HEK293 (cell line): Measurements from ENCODE around the gene PHF19.
A peak's percentile ranks its signal among the peaks of the same experiment; 100 is the strongest.

Source experiments
- CTCF ChIA-PET: fragments of 350-600 bp; formaldehyde crosslinking; extraction: SDS; loops from one replicate; lab custom pipeline; 2021; ENCODE audit warnings: antibody characterized with exemption; lab: Yijun Ruan, JAX
- POLR2A ChIA-PET: fragments of 300-600 bp; formaldehyde crosslinking; extraction: SDS; loops from one replicate; lab custom pipeline; 2020; ENCODE audit warnings: antibody characterized with exemption, inconsistent platforms; lab: Yijun Ruan, JAX
- H3K27ac ChIP-seq: fragments of 200-500 bp; sonication (Bioruptor generic); 2 replicates; pipeline ENCODE4 v1.5.1; 2014; ENCODE audit warnings: low read depth, low read length, control low read depth, inconsistent platforms; ENCODE audit errors: extremely low read depth
- H3K36me3 ChIP-seq, 2 experiments: fragments of 200-500 bp in 1 of 2; sonication (Bioruptor generic) in 1 of 2; 1 replicate in 1 of 2; 2 replicates in 1 of 2; pipeline ENCODE4 v1.5.1; 2014 to 2017; ENCODE audit warnings: inconsistent platforms in 2 of 2, low read length in 2 of 2; ENCODE audit not compliant: control insufficient read depth in 2 of 2, insufficient read depth in 1 of 2
- H3K4me1 ChIP-seq: fragments of 200-500 bp; sonication (Bioruptor generic); 2 replicates; pipeline ENCODE4 v1.5.1; 2014; ENCODE audit warnings: mild to moderate bottlenecking, low read length, inconsistent platforms; ENCODE audit not compliant: control insufficient read depth, insufficient read depth
- H3K4me3 ChIP-seq: 2 replicates; pipeline ENCODE4 v1.5.1; 2011; ENCODE audit warnings: low read depth, mild to moderate bottlenecking, control low read depth, low read length, moderate library complexity
- H3K9me3 ChIP-seq: fragments of 200-500 bp; sonication (Bioruptor generic); 2 replicates; pipeline ENCODE4 v1.5.1; 2014; ENCODE audit warnings: low read depth, low read length, inconsistent platforms; ENCODE audit not compliant: control insufficient read depth, insufficient read depth
- KLF1 ChIP-seq: fragments of 450-650 bp; formaldehyde crosslinking; IDR thresholded peaks from 2 replicates; pipeline ENCODE4 v1.5.1; 2016; ENCODE audit warnings: missing biosample characterization, missing genetic modification characterization
- KLF10 ChIP-seq: fragments of 450-650 bp; IDR thresholded peaks from 2 replicates; pipeline ENCODE4 v1.5.1; 2018; ENCODE audit warnings: missing biosample characterization, mild to moderate bottlenecking, missing genetic modification characterization
- KLF8 ChIP-seq: fragments of 450-650 bp; formaldehyde crosslinking; IDR thresholded peaks from 2 replicates; pipeline ENCODE4 v1.5.1; 2016; ENCODE audit warnings: missing biosample characterization, missing genetic modification characterization
- KLF9 ChIP-seq: fragments of 450-650 bp; formaldehyde crosslinking; IDR thresholded peaks from 2 replicates; pipeline ENCODE4 v1.5.1; 2016; ENCODE audit warnings: missing biosample characterization, missing genetic modification characterization, low read depth
- RBAK ChIP-seq: fragments of 450-650 bp; formaldehyde crosslinking; IDR thresholded peaks from 2 replicates; pipeline ENCODE4 v1.5.1; 2016; ENCODE audit warnings: missing biosample characterization, missing genetic modification characterization
- YY2 ChIP-seq: fragments of 450-650 bp; formaldehyde crosslinking; IDR thresholded peaks from 2 replicates; pipeline ENCODE4 v1.5.1; 2016; ENCODE audit warnings: missing biosample characterization, missing genetic modification characterization
- ZFP41 ChIP-seq: fragments of 450-650 bp; formaldehyde crosslinking; IDR thresholded peaks from 2 replicates; pipeline ENCODE4 v1.5.1; 2016; ENCODE audit warnings: missing biosample characterization, missing genetic modification characterization, borderline replicate concordance
- ZNF169 ChIP-seq: fragments of 450-650 bp; formaldehyde crosslinking; IDR thresholded peaks from 2 replicates; pipeline ENCODE4 v1.5.1; 2016; ENCODE audit warnings: missing biosample characterization, missing genetic modification characterization
- ZNF23 ChIP-seq: fragments of 450-650 bp; formaldehyde crosslinking; IDR thresholded peaks from 2 replicates; pipeline ENCODE4 v1.5.1; 2016; ENCODE audit warnings: missing biosample characterization, missing genetic modification characterization, borderline replicate concordance
- ZNF302 ChIP-seq: fragments of 450-650 bp; formaldehyde crosslinking; IDR thresholded peaks from 2 replicates; pipeline ENCODE4 v1.5.1; 2016; ENCODE audit warnings: missing biosample characterization, missing genetic modification characterization, low read depth
- ZNF335 ChIP-seq: fragments of 450-650 bp; formaldehyde crosslinking; conservative IDR thresholded peaks from 2 replicates; pipeline ENCODE4 v1.5.1; 2016; ENCODE audit warnings: missing biosample characterization, missing genetic modification characterization
- ZNF366 ChIP-seq: fragments of 450-650 bp; formaldehyde crosslinking; conservative IDR thresholded peaks from 2 replicates; pipeline ENCODE4 v1.5.1; 2016; ENCODE audit warnings: missing biosample characterization, missing genetic modification characterization
- ZNF449 ChIP-seq: fragments of 450-650 bp; formaldehyde crosslinking; IDR thresholded peaks from 2 replicates; pipeline ENCODE4 v1.5.1; 2017; ENCODE audit warnings: missing biosample characterization, mild to moderate bottlenecking, missing genetic modification characterization, moderate library complexity
- ZNF555 ChIP-seq: fragments of 450-650 bp; formaldehyde crosslinking; conservative IDR thresholded peaks from 2 replicates; pipeline ENCODE4 v1.5.1; 2017; ENCODE audit warnings: missing biosample characterization, mild to moderate bottlenecking, missing genetic modification characterization, inconsistent platforms
- ZNF596 ChIP-seq: fragments of 450-650 bp; IDR thresholded peaks from 2 replicates; pipeline ENCODE4 v1.5.0; 2018; ENCODE audit warnings: missing biosample characterization, mild to moderate bottlenecking, missing genetic modification characterization, moderate library complexity
- ZNF624 ChIP-seq: fragments of 450-650 bp; formaldehyde crosslinking; IDR thresholded peaks from 2 replicates; pipeline ENCODE4 v1.5.1; 2017; ENCODE audit warnings: missing biosample characterization, missing genetic modification characterization
- ZNF658 ChIP-seq: fragments of 450-650 bp; formaldehyde crosslinking; IDR thresholded peaks from 2 replicates; pipeline ENCODE4; 2016; ENCODE audit warnings: missing biosample characterization, missing genetic modification characterization
- ZNF837 ChIP-seq: fragments of 450-650 bp; formaldehyde crosslinking; IDR thresholded peaks from 2 replicates; pipeline ENCODE4 v1.5.1; 2016; ENCODE audit warnings: missing biosample characterization, missing genetic modification characterization
- TF ChIP-seq, protein P1 (sequence below): fragments of 450-650 bp; formaldehyde crosslinking; IDR thresholded peaks from 2 replicates; pipeline ENCODE4 v1.5.1; 2016; ENCODE audit warnings: missing biosample characterization, missing genetic modification characterization
- TF ChIP-seq, protein P2 (sequence below): fragments of 450-650 bp; formaldehyde crosslinking; conservative IDR thresholded peaks from 2 replicates; pipeline ENCODE4 v1.5.1; 2016; ENCODE audit warnings: low read depth, missing biosample characterization, missing genetic modification characterization

Gene PHF19

GRCh38 chr9:120890320-120891244 lies 13.6 kb upstream of the PHF19 start:
- POLR2A ChIA-PET, result interaction anchor here (0.7 kb wide), 1 partner anchor 13 kb away, joined by 3 read pairs; no protein-coding TSS in a partner anchor

GRCh38 chr9:120889606-120890271 lies 12.8 kb upstream of the PHF19 start:
- Histone ChIP-seq H3K9me3 (no peaks in the 10 kb centered on the region), H3K36me3 (no peaks in the 10 kb centered on the region), H3K4me3 (no peak overlapping the region), H3K27ac (no peak overlapping the region)
- ChIA-PET CTCF (interaction anchor here (0.6 to 0.9 kb wide), 2 partner anchors 18 to 19 kb away, joined by 5 to 6 read pairs; no protein-coding TSS in a partner anchor), POLR2A (interaction anchor here (0.7 kb wide), 1 partner anchor 14 kb away, joined by 3 read pairs; no protein-coding TSS in a partner anchor)
- TF ChIP-seq, protein P1, sequence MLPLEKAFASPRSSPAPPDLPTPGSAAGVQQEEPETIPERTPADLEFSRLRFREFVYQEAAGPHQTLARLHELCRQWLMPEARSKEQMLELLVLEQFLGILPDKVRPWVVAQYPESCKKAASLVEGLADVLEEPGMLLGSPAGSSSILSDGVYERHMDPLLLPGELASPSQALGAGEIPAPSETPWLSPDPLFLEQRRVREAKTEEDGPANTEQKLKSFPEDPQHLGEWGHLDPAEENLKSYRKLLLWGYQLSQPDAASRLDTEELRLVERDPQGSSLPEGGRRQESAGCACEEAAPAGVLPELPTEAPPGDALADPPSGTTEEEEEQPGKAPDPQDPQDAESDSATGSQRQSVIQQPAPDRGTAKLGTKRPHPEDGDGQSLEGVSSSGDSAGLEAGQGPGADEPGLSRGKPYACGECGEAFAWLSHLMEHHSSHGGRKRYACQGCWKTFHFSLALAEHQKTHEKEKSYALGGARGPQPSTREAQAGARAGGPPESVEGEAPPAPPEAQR (tag by site-specific recombination), result no peak
- TF ChIP-seq ZNF366 (peak; percentile 75), ZNF335 (tag by site-specific recombination) (peak; percentile 52; the same call in 1 of the 2 replicates)
- TF ChIP-seq, all 188 proteins: peak for 2
- no peaks in the 10 kb centered on the region for H3K4me1 ChIP-seq

More at GRCh38 chr9:120890320-120891244, 13.6 kb upstream of the PHF19 start:
- Histone ChIP-seq H3K9me3 (no peaks in the 10 kb centered on the region), H3K27ac (no peak overlapping the region), H3K36me3 (no peaks in the 10 kb centered on the region), H3K4me1 (no peaks in the 10 kb centered on the region), H3K4me3 (no peak overlapping the region)
- CTCF ChIA-PET, result interaction anchor here (0.6 to 0.7 kb wide), 2 partner anchors 18 to 31 kb away, joined by 5 to 6 read pairs; no protein-coding TSS in a partner anchor
- no peak for TF ChIP-seq RBAK (tag by site-specific recombination)

DNA sequence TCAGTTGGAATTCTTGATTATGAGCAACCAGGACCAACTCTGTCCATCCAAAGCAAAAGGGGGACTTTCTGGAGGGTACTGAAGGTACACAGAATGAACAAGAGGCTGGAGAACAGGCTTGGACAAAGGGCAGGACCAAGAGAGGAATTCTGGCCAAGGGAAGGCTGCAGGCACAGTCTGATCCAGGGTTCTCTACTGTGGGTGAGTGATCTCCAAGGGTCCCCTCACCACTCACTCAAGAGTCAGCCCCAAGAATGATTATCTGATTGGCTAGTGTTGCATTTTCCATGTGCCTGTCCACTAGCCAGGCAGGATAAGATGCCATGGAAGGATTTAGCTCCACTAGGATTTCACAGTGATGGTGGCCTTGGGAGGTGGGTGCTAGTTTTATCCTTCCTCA lies 11.6 kb upstream of the PHF19 start:
- no peak overlapping the region for H3K27ac ChIP-seq
- H3K4me1 ChIP-seq, result no peaks in the 10 kb centered on the region
- no peak overlapping the region for H3K4me3 ChIP-seq
- CTCF ChIA-PET, result interaction anchor here (0.9 kb wide), 1 partner anchor 19 kb away, joined by 5 read pairs; no protein-coding TSS in a partner anchor
- H3K9me3 ChIP-seq, result no peaks in the 10 kb centered on the region
- POLR2A ChIA-PET, result no interaction called here
- H3K36me3 ChIP-seq, result no peaks in the 10 kb centered on the region
- TF ChIP-seq ZNF169 (tag by site-specific recombination) (no peak), KLF1 (tag by site-specific recombination) (no peak), ZNF837 (tag by site-specific recombination) (no peak), ZFP41 (tag by site-specific recombination) (no peak), ZNF302 (tag by site-specific recombination) (no peak), KLF9 (no peak), ZNF449 (tag by site-specific recombination) (no peak), KLF10 (tag by site-specific recombination) (no peak), ZNF658 (no peak), ZNF555 (no peak), KLF8 (tag by site-specific recombination) (no peak), ZNF23 (tag by site-specific recombination) (no peak), ZNF624 (tag by site-specific recombination) (no peak), ZNF596 (no peak), YY2 (tag by site-specific recombination) (no peak)
- TF ChIP-seq, protein P2, sequence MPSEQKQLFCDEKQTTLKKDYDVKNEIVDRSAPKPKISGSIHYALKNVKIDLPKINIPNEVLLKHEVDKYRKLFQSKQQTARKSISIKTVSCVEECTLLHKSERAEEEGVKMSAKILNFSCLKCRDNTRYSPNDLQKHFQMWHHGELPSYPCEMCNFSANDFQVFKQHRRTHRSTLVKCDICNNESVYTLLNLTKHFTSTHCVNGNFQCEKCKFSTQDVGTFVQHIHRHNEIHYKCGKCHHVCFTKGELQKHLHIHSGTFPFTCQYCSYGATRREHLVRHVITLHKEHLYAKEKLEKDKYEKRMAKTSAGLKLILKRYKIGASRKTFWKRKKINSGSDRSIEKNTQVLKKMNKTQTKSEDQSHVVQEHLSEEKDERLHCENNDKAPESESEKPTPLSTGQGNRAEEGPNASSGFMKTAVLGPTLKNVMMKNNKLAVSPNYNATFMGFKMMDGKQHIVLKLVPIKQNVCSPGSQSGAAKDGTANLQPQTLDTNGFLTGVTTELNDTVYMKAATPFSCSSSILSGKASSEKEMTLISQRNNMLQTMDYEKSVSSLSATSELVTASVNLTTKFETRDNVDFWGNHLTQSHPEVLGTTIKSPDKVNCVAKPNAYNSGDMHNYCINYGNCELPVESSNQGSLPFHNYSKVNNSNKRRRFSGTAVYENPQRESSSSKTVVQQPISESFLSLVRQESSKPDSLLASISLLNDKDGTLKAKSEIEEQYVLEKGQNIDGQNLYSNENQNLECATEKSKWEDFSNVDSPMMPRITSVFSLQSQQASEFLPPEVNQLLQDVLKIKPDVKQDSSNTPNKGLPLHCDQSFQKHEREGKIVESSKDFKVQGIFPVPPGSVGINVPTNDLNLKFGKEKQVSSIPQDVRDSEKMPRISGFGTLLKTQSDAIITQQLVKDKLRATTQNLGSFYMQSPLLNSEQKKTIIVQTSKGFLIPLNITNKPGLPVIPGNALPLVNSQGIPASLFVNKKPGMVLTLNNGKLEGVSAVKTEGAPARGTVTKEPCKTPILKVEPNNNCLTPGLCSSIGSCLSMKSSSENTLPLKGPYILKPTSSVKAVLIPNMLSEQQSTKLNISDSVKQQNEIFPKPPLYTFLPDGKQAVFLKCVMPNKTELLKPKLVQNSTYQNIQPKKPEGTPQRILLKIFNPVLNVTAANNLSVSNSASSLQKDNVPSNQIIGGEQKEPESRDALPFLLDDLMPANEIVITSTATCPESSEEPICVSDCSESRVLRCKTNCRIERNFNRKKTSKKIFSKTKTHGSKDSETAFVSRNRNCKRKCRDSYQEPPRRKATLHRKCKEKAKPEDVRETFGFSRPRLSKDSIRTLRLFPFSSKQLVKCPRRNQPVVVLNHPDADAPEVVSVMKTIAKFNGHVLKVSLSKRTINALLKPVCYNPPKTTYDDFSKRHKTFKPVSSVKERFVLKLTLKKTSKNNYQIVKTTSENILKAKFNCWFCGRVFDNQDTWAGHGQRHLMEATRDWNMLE, result no peak
